HepG2 (cell line): Measurements from ENCODE around the gene PTGES3. TPM values are rescaled to one million over a fixed set of nuclear protein-coding genes. Genes with fewer than 3 reads are reported as not detected.
A peak's percentile ranks its signal among the peaks of the same experiment; 100 is the strongest.

Source experiments
- BORCS8-MEF2B ChIP-seq: sonication (generic); formaldehyde crosslinking; IDR thresholded peaks from 2 replicates; pipeline ENCODE4 v1.8.0; 2022; ENCODE audit warnings: mild to moderate bottlenecking, missing genetic modification reagents
- BRCA1 ChIP-seq: sonication (generic); formaldehyde crosslinking; IDR thresholded peaks from 2 replicates; pipeline ENCODE4 v1.4.0; 2020; ENCODE audit warnings: missing genetic modification reagents
- ELK4 ChIP-seq: sonication (generic); formaldehyde crosslinking; IDR thresholded peaks from 2 replicates; pipeline ENCODE4 v1.9.0; 2021; ENCODE audit warnings: missing genetic modification reagents, borderline replicate concordance
- EZH2 ChIP-seq: conservative IDR thresholded peaks from 2 replicates; pipeline ENCODE4 v1.6.1; 2012; ENCODE audit warnings: mild to moderate bottlenecking, low read depth, low read length, moderate library complexity
- GPN1 ChIP-seq: sonication (generic); formaldehyde crosslinking; IDR thresholded peaks from 2 replicates; pipeline ENCODE4 v1.5.1; 2020; ENCODE audit warnings: missing genetic modification reagents, borderline replicate concordance
- NFAT5 ChIP-seq: sonication (generic); formaldehyde crosslinking; IDR thresholded peaks from 2 replicates; pipeline ENCODE4 v1.4.0; 2020; ENCODE audit warnings: missing genetic modification reagents
- NFRKB ChIP-seq: fragments of 450-650 bp; IDR thresholded peaks from 2 replicates; pipeline ENCODE4 v1.6.1; 2017
- SCMH1 ChIP-seq: sonication (generic); formaldehyde crosslinking; IDR thresholded peaks from 2 replicates; pipeline ENCODE4 v1.9.0; 2021; ENCODE audit warnings: missing genetic modification reagents, mild to moderate bottlenecking, borderline replicate concordance
- TBL1XR1 ChIP-seq: fragments of 150-350 bp; IDR thresholded peaks from 2 replicates; pipeline ENCODE4 v1.6.1; 2014; ENCODE audit warnings: borderline replicate concordance, low read length; ENCODE audit not compliant: partially characterized antibody
- TFAP4 ChIP-seq: sonication (generic); IDR thresholded peaks from 2 replicates; pipeline ENCODE4 v1.6.1; 2016; ENCODE audit warnings: low read depth, borderline replicate concordance
- TRIM24 ChIP-seq: sonication (generic); formaldehyde crosslinking; IDR thresholded peaks from 2 replicates; pipeline ENCODE4 v1.8.0; 2022; ENCODE audit warnings: mild to moderate bottlenecking, missing genetic modification reagents
- ZBTB7B ChIP-seq: sonication (generic); formaldehyde crosslinking; IDR thresholded peaks from 2 replicates; pipeline ENCODE4 v1.4.0; 2020; ENCODE audit warnings: missing genetic modification reagents
- ZEB1 ChIP-seq: IDR thresholded peaks from 2 replicates; pipeline ENCODE4 v1.6.1; 2012; ENCODE audit warnings: mild to moderate bottlenecking, low read depth, inconsistent platforms; ENCODE audit not compliant: insufficient replicate concordance
- ZFP37 ChIP-seq: sonication (generic); formaldehyde crosslinking; IDR thresholded peaks from 2 replicates; pipeline ENCODE4 v1.4.0; 2020; ENCODE audit warnings: missing genetic modification reagents, borderline replicate concordance
- ZFP62 ChIP-seq: sonication (generic); formaldehyde crosslinking; IDR thresholded peaks from 2 replicates; pipeline ENCODE4 v1.4.0; 2020; ENCODE audit warnings: missing genetic modification reagents
- ZFP90 ChIP-seq: sonication (generic); formaldehyde crosslinking; IDR thresholded peaks from 2 replicates; pipeline ENCODE4 v1.8.0; 2022; ENCODE audit warnings: missing genetic modification reagents, mild to moderate bottlenecking, inconsistent platforms, borderline replicate concordance
- ZNF367 ChIP-seq: sonication (generic); formaldehyde crosslinking; IDR thresholded peaks from 2 replicates; pipeline ENCODE4 v1.4.0; 2020; ENCODE audit warnings: missing genetic modification reagents, borderline replicate concordance
- ZNF691 ChIP-seq: sonication (generic); formaldehyde crosslinking; IDR thresholded peaks from 2 replicates; pipeline ENCODE4 v1.4.0; 2020; ENCODE audit warnings: missing genetic modification reagents, low read depth, mild to moderate bottlenecking, borderline replicate concordance
- ZNF703 ChIP-seq: sonication (generic); formaldehyde crosslinking; IDR thresholded peaks from 2 replicates; pipeline ENCODE4 v1.5.1; 2020; ENCODE audit warnings: missing genetic modification reagents, mild to moderate bottlenecking, moderate library complexity, borderline replicate concordance
- ZNF790 ChIP-seq: sonication (generic); formaldehyde crosslinking; IDR thresholded peaks from 2 replicates; pipeline ENCODE4 v1.8.0; 2022; ENCODE audit warnings: missing genetic modification reagents, mild to moderate bottlenecking, borderline replicate concordance
- ZNF879 ChIP-seq: sonication (generic); formaldehyde crosslinking; IDR thresholded peaks from 2 replicates; pipeline ENCODE4 v1.8.1; 2023; ENCODE audit warnings: missing genetic modification reagents
- polyA plus RNA-seq, 8 experiments: library from polyadenylated mRNA; depleted of rRNA in 3 of 8; stranded (reverse) in 7 of 8; unstranded in 1 of 8; fragments of >200 nt; fragmentation: Illumina TruSeq in 4 of 8; extraction: Trizol in 4 of 8; gene quantifications; 2 replicates each; pipeline versions ENCODE4 v1.2.1 to v1.2.3, GENCODE V29; 2011 to 2016; ENCODE audit warnings: low read depth in 4 of 8, missing spikeins in 1 of 8, mixed read lengths in 1 of 8; ENCODE audit not compliant: insufficient read depth in 1 of 8
- total RNA-seq, 5 experiments: library from RNA; depleted of rRNA; stranded (reverse); fragments of >200 nt; fragmentation: Illumina TruSeq; extraction: Trizol; gene quantifications; 2 replicates each; pipeline ENCODE4 v1.2.3, GENCODE V29; 2016; ENCODE audit warnings: low read depth in 1 of 5

PTGES3 gene
- total and polyA plus RNA-seq, 2 of the 13 experiments (the other 11 are each of a cell fraction or from before 2014, with no cell fraction given), result 54.4 to 159 TPM

- TF ChIP-seq ZNF691 (CRISPR knock-in tag) (no peak), NFAT5 (no peak), EZH2 (no peak), ZNF703 (no peak), TBL1XR1 (peak; percentile 22), BORCS8-MEF2B (no peak), SCMH1 (CRISPR knock-in tag) (no peak), BRCA1 (CRISPR knock-in tag) (no peak), ZNF790 (CRISPR knock-in tag) (no peak), ZNF879 (CRISPR knock-in tag) (no peak), ZFP62 (no peak), ELK4 (CRISPR knock-in tag) (no peak), GPN1 (CRISPR knock-in tag) (no peak), NFRKB (no peak), ZFP37 (CRISPR knock-in tag) (no peak), ZNF367 (CRISPR knock-in tag) (no peak), TFAP4 (peak; percentile 98), TRIM24 (CRISPR knock-in tag) (no peak), ZFP90 (CRISPR knock-in tag) (peak; percentile 61; the same call in 1 of the 2 replicates), ZBTB7B (CRISPR knock-in tag) (peak; percentile 88), ZEB1 (peak; percentile 58)
These were observed 51.2 kb downstream of the PTGES3 start (continued) for GRCh38 chr12:56636675-56637540.
